K562 (cell line): Measurements from ENCODE around the gene NKD1. TPM values are rescaled to one million over a fixed set of nuclear protein-coding genes. Genes with fewer than 3 reads are reported as not detected.

ENCODE experiments used
- ATAC-seq: fragments of 200-7000 bp; cut with Tn5 transposase; 3 replicates; pipeline ENCODE4 v1.9.1; 2020; ENCODE audit warnings: moderate library complexity
- BruUV-seq: library from RNA; stranded (reverse); fragments of 400-500 nt; replicated peaks from 2 replicates; lab custom pipeline; 2021; lab: Mats Ljungman, UMichigan
- CTCF ChIA-PET: fragments of 300-600 bp; formaldehyde crosslinking; extraction: SDS; loops from one replicate; lab custom pipeline; 2021; ENCODE audit warnings: low intra/inter-chr PET ratio; lab: Yijun Ruan, JAX
- POLR2A ChIA-PET: fragments of 300-600, 350-650 bp; sonication (Branson Sonifier 250); formaldehyde crosslinking; extraction: SDS; loops from one replicate; lab custom pipeline; 2021; ENCODE audit warnings: antibody characterized with exemption, inconsistent platforms; lab: Yijun Ruan, JAX
- DNase-seq, 4 experiments: peaks; one replicate each; pipeline versions ENCODE4 v3.0.0 to v3.0.0-alpha.2; 2011 to 2018; ENCODE audit warnings: low spot score in 3 of 4, mixed read lengths in 3 of 4; ENCODE audit errors: extremely low read depth in 1 of 4
- FAIRE-seq: peaks from 2 replicates; lab custom pipeline; 2011; peaks lifted over from hg19 to GRCh38; lab: Jason Lieb, UNC
- H2AFZ ChIP-seq: 2 replicates; pipeline ENCODE4 v1.6.0; 2011; ENCODE audit warnings: low read depth, low read length, control low read depth, inconsistent platforms
- H3K27ac ChIP-seq: fragments of 200-600 bp; 3 replicates; pipeline ENCODE4 v1.8.0; 2011; ENCODE audit warnings: low read depth, mild to moderate bottlenecking, control low read depth, inconsistent platforms, low read length, moderate library complexity, mixed read lengths; ENCODE audit errors: extremely low read depth
- H3K27me3 ChIP-seq, 2 experiments: fragments of 300-600 bp in 1 of 2; 2 replicates in 1 of 2; 3 replicates in 1 of 2; pipeline versions ENCODE4 v1.6.0 to v1.8.0; 2011; ENCODE audit warnings: inconsistent platforms in 2 of 2, low read length in 2 of 2, mild to moderate bottlenecking in 1 of 2, mixed read lengths in 1 of 2, moderate library complexity in 1 of 2; ENCODE audit not compliant: control insufficient read depth in 2 of 2, insufficient read depth in 2 of 2
- H3K36me3 ChIP-seq: fragments of 300-600 bp; 3 replicates; pipeline ENCODE4 v1.8.0; 2011; ENCODE audit warnings: mild to moderate bottlenecking, low read length, inconsistent platforms; ENCODE audit not compliant: control insufficient read depth, insufficient read depth
- H3K4me1 ChIP-seq, 2 experiments: fragments of 200-600 bp in 1 of 2; replicated peaks in 1 of 2; 2 replicates in 1 of 2; 3 replicates in 1 of 2; pipeline versions ENCODE4 v1.5.1 to v1.8.0; 2011; ENCODE audit warnings: inconsistent platforms in 2 of 2, low read length in 2 of 2, mild to moderate bottlenecking in 1 of 2, mixed read lengths in 1 of 2, moderate library complexity in 1 of 2; ENCODE audit not compliant: control insufficient read depth in 2 of 2, insufficient read depth in 2 of 2
- H3K4me2 ChIP-seq: 2 replicates; pipeline ENCODE4 v1.6.1; 2011; ENCODE audit warnings: low read length, control low read depth, inconsistent platforms, mixed read lengths; ENCODE audit not compliant: insufficient read depth
- H3K4me3 ChIP-seq: fragments of 200-600 bp; sonication (generic), shearing (Covaris generic); 2 replicates; pipeline ENCODE4 v1.5.1; 2016; ENCODE audit warnings: control low read depth, inconsistent platforms
- H3K79me2 ChIP-seq: fragments of 200-600 bp; 3 replicates; pipeline ENCODE4 v1.8.0; 2011; ENCODE audit warnings: low read length, inconsistent platforms; ENCODE audit not compliant: control insufficient read depth, insufficient read depth
- H3K9ac ChIP-seq, 2 experiments: 2 replicates each; pipeline versions ENCODE4 v1.6.0 to v1.6.1; 2011; ENCODE audit warnings: low read depth in 2 of 2, low read length in 2 of 2, control low read depth in 1 of 2, inconsistent platforms in 1 of 2, mild to moderate bottlenecking in 1 of 2, mixed read lengths in 1 of 2; ENCODE audit not compliant: insufficient read depth in 1 of 2
- H3K9me1 ChIP-seq: one replicate; pipeline ENCODE4 v1.6.0; 2011; ENCODE audit warnings: inconsistent platforms, mild to moderate bottlenecking, low read length, moderate library complexity; ENCODE audit not compliant: control insufficient read depth, insufficient read depth
- H3K9me3 ChIP-seq: replicated peaks from 2 replicates; pipeline ENCODE4 v1.5.1; 2011; ENCODE audit warnings: low read depth, low read length, inconsistent platforms; ENCODE audit not compliant: control insufficient read depth, insufficient read depth
- H4K20me1 ChIP-seq: replicated peaks from 2 replicates; pipeline ENCODE4 v1.6.1; 2011; ENCODE audit warnings: low read length, inconsistent platforms, mixed read lengths; ENCODE audit not compliant: control insufficient read depth, insufficient read depth
- CCNT2 ChIP-seq: IDR thresholded peaks from 2 replicates; pipeline ENCODE4 v1.6.1; 2011; ENCODE audit warnings: borderline replicate concordance, low read depth, mild to moderate bottlenecking, moderate library complexity, mixed read lengths, low read length; ENCODE audit not compliant: insufficient read length; ENCODE audit errors: extremely low read depth
- CEBPG ChIP-seq, 3 experiments: fragments of 200-800 bp in 1 of 3; sonication (Bioruptor generic) in 1 of 3; sonication (generic) in 1 of 3; formaldehyde crosslinking in 1 of 3; IDR thresholded peaks in 2 of 3; conservative IDR thresholded peaks in 1 of 3; 2 replicates each; pipeline versions ENCODE4 v1.6.1 to v1.8.0; 2016 to 2022; ENCODE audit warnings: missing compliant biosample characterization in 2 of 3, missing genetic modification characterization in 2 of 3, mild to moderate bottlenecking in 1 of 3, missing genetic modification reagents in 1 of 3
- HDAC6 ChIP-seq: IDR thresholded peaks from 2 replicates; pipeline ENCODE4 v1.6.1; 2012; ENCODE audit warnings: low read depth, mild to moderate bottlenecking, control low read depth, inconsistent platforms, low read length, moderate library complexity
- HIVEP1 ChIP-seq: fragments of 250-450 bp; sonication (Bioruptor Pico); IDR thresholded peaks from 2 replicates; pipeline ENCODE4 v1.4.0; 2020; ENCODE audit warnings: mild to moderate bottlenecking
- HMG20B ChIP-seq: fragments of 250-450 bp; sonication (Bioruptor Pico); IDR thresholded peaks from 2 replicates; pipeline ENCODE4 v1.5.0; 2021; ENCODE audit warnings: mild to moderate bottlenecking
- NELFE ChIP-seq: IDR thresholded peaks from 2 replicates; pipeline ENCODE4 v1.6.1; 2011; ENCODE audit warnings: mild to moderate bottlenecking; ENCODE audit not compliant: insufficient read depth, insufficient read length
- SMARCE1 ChIP-seq: fragments of 450-650 bp; IDR thresholded peaks from 2 replicates; pipeline ENCODE4 v1.7.1; 2016; ENCODE audit warnings: mild to moderate bottlenecking
- ZNF239 ChIP-seq: fragments of 250-450 bp; sonication (Bioruptor Pico); IDR thresholded peaks from 2 replicates; pipeline ENCODE4 v1.4.0; 2020; ENCODE audit warnings: mild to moderate bottlenecking
- ZNF431 ChIP-seq: sonication (generic); formaldehyde crosslinking; IDR thresholded peaks from 2 replicates; pipeline ENCODE4 v1.8.0; 2022; ENCODE audit warnings: mild to moderate bottlenecking, missing genetic modification reagents
- ZNF444 ChIP-seq: fragments of 250-450 bp; sonication (Bioruptor Pico); IDR thresholded peaks from 2 replicates; pipeline ENCODE4 v1.4.0; 2020; ENCODE audit warnings: mild to moderate bottlenecking, moderate library complexity
- ZNF644 ChIP-seq: fragments of 200-800 bp; sonication (Bioruptor generic); IDR thresholded peaks from 2 replicates; pipeline ENCODE4 v1.6.1; 2016; ENCODE audit warnings: low read depth, missing genetic modification characterization, missing compliant biosample characterization
- WGBS: fragments of 100-300 bp; shearing (Covaris generic); methylation state at CpG from one replicate; pipeline ENCODE4 v1.1.6; 2016; ENCODE audit warnings: low coverage, mixed read lengths; ENCODE audit not compliant: insufficient coverage; ENCODE audit errors: missing lambda C conversion rate; 5-methylcytosine and 5-hydroxymethylcytosine counted together
- in situ Hi-C: fragments of 300-500 bp; cut with MboI; formaldehyde crosslinking; loops from 4 replicates; pipeline ENCODE4 v1.15.0; 2018; ENCODE audit warnings: inconsistent platforms, mixed read lengths
- intact Hi-C: fragments of 100-400 bp; cut with micrococcal nuclease; formaldehyde crosslinking; loops from 2 replicates; pipeline ENCODE4 v1.14.2; 2022
- polyA plus RNA-seq, 8 experiments: library from polyadenylated mRNA; depleted of rRNA in 4 of 8; stranded (reverse) in 5 of 8; unstranded in 3 of 8; fragments of >200 nt; fragmentation: Nextera tagmentation in 2 of 8; fragmentation: Illumina TruSeq in 1 of 8; extraction: Ambion mirVana in 2 of 8; extraction: Trizol in 1 of 8; gene quantifications; 2 replicates each; pipeline versions ENCODE4 v1.2.1 to v1.2.3, GENCODE V29; 2011 to 2014; ENCODE audit warnings: inconsistent platforms in 1 of 8, missing spikeins in 1 of 8
- total RNA-seq, 7 experiments: library from RNA; depleted of rRNA in 6 of 7; stranded (reverse); fragments of >200 nt in 6 of 7; fragmentation: Illumina TruSeq in 2 of 7; extraction: Trizol in 2 of 7; gene quantifications; 2 replicates each; pipeline versions ENCODE4 v1.2.1 to v1.2.3, GENCODE V29; 2011 to 2021; ENCODE audit warnings: low replicate concordance in 1 of 7
- TF ChIP-seq, protein P1 (sequence below): fragments of 250-450 bp; sonication (Bioruptor Pico); IDR thresholded peaks from 2 replicates; pipeline ENCODE4 v1.9.0; 2021; ENCODE audit warnings: mild to moderate bottlenecking
- TF ChIP-seq, protein P2 (sequence below): fragments of 250-450 bp; sonication (Bioruptor Pico); IDR thresholded peaks from 2 replicates; pipeline ENCODE4 v1.5.0; 2021
- TF ChIP-seq, protein P3 (sequence below): fragments of 250-450 bp; sonication (Bioruptor Pico); IDR thresholded peaks from 2 replicates; pipeline ENCODE4 v1.8.0; 2022; ENCODE audit warnings: moderate library complexity, mild to moderate bottlenecking, inconsistent platforms
- TF ChIP-seq, protein P4 (sequence below), 3 experiments: IDR thresholded peaks in 2 of 3; conservative IDR thresholded peaks in 1 of 3; 2 replicates each; pipeline ENCODE4 v1.5.1; 2011 to 2012; ENCODE audit warnings: low read length in 3 of 3, mild to moderate bottlenecking in 3 of 3, control low read depth in 2 of 3, improper control_type of control experiment in 1 of 3, inconsistent platforms in 1 of 3, low read depth in 1 of 3, mixed read lengths in 1 of 3, moderate library complexity in 1 of 3; ENCODE audit not compliant: insufficient read depth in 2 of 3
- TF ChIP-seq, protein P5 (sequence below): fragments of 250-450 bp; sonication (Bioruptor Pico); IDR thresholded peaks from 2 replicates; pipeline ENCODE4 v1.5.0; 2020; ENCODE audit warnings: mild to moderate bottlenecking

Gene NKD1
- total and polyA plus RNA-seq, 9 of the 15 experiments (the other 6 are each of a cell fraction or from before 2014, with no cell fraction given): under 0.01 to 0.24 (median 0.04) TPM; not detected in 2

DNA sequence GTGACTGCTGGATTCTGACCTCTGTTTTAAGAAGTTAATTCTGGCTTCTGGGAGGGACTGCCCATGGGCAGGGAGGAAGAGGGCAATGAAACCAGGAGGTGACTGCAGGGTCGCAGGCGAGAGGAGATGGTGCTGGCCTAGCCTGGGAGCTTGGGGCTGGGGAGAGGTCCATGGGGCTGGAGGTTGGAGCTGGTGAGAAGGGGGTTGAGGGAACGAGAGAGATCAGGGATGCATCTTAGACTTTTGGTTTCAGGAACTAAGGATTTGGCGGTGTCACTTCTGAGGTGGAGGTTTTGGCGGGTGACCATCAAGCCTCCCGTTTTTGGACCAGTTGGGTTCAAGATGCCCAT, 64.6 kb downstream of the NKD1 start:
- Histone ChIP-seq H3K4me1 (peaks cover 0 to 9% of the 10 kb centered on the region in 2 experiments; a peak in 1 of 5 replicates), H3K4me3 (no peak overlapping the region), H2AFZ (no peak overlapping the region), H3K9ac (no peak overlapping the region), H3K79me2 (no peaks in the 10 kb centered on the region), H3K9me1 (no peaks in the 10 kb centered on the region), H3K4me2 (no peak overlapping the region), H3K27me3 (peaks cover 28 to 55% of the 10 kb centered on the region in 2 experiments; a peak in 4 of 5 replicates), H3K9me3 (no peaks in the 10 kb centered on the region), H3K27ac (no peak overlapping the region), H3K36me3 (no peaks in the 10 kb centered on the region), H4K20me1 (peaks cover 17% of the 10 kb centered on the region; the same call in 1 of the 2 replicates)
- ATAC-seq (no peak), FAIRE-seq (no peak), DNase-seq (no peak)
- intact Hi-C loops: no loop called here
- no TSS peak for BruUV-seq
- ChIA-PET POLR2A (interaction anchor here (1.1 kb wide), 1 partner anchor 8 kb away, joined by 4 read pairs; no protein-coding TSS in a partner anchor), CTCF (no interaction called here)
- in situ Hi-C loops: no loop called here
- TF ChIP-seq, protein P1, sequence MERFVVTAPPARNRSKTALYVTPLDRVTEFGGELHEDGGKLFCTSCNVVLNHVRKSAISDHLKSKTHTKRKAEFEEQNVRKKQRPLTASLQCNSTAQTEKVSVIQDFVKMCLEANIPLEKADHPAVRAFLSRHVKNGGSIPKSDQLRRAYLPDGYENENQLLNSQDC (CRISPR knock-in tag): no peak
- TF ChIP-seq, protein P2, sequence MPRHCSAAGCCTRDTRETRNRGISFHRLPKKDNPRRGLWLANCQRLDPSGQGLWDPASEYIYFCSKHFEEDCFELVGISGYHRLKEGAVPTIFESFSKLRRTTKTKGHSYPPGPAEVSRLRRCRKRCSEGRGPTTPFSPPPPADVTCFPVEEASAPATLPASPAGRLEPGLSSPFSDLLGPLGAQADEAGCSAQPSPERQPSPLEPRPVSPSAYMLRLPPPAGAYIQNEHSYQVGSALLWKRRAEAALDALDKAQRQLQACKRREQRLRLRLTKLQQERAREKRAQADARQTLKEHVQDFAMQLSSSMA (CRISPR knock-in tag): no peak
- no peak for TF ChIP-seq ZNF644
- no peak for TF ChIP-seq HIVEP1 (CRISPR knock-in tag)
- TF ChIP-seq HDAC6: no peak
- no peak for TF ChIP-seq CCNT2
- TF ChIP-seq ZNF431 (CRISPR knock-in tag): no peak
- TF ChIP-seq CEBPG (CRISPR knock-in tag; IDR thresholded peaks at IDR 0.05): no peak
- TF ChIP-seq CEBPG (tag; conservative IDR thresholded peaks at IDR 0.05 in 1 of 2, IDR thresholded peaks at IDR 0.05 in 1 of 2): no peak
- TF ChIP-seq, protein P3, sequence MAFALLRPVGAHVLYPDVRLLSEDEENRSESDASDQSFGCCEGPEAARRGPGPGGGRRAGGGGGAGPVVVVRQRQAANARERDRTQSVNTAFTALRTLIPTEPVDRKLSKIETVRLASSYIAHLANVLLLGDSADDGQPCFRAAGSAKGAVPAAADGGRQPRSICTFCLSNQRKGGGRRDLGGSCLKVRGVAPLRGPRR (CRISPR knock-in tag): no peak
- TF ChIP-seq SMARCE1: no peak
- TF ChIP-seq, protein P4, sequence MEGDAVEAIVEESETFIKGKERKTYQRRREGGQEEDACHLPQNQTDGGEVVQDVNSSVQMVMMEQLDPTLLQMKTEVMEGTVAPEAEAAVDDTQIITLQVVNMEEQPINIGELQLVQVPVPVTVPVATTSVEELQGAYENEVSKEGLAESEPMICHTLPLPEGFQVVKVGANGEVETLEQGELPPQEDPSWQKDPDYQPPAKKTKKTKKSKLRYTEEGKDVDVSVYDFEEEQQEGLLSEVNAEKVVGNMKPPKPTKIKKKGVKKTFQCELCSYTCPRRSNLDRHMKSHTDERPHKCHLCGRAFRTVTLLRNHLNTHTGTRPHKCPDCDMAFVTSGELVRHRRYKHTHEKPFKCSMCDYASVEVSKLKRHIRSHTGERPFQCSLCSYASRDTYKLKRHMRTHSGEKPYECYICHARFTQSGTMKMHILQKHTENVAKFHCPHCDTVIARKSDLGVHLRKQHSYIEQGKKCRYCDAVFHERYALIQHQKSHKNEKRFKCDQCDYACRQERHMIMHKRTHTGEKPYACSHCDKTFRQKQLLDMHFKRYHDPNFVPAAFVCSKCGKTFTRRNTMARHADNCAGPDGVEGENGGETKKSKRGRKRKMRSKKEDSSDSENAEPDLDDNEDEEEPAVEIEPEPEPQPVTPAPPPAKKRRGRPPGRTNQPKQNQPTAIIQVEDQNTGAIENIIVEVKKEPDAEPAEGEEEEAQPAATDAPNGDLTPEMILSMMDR (IDR thresholded peaks at IDR 0.05 in 2 of 3, conservative IDR thresholded peaks at IDR 0.05 in 1 of 3; ENCODE audit: insufficient read depth in 2 of 3, low read depth in 1 of 3, low read length in 3 of 3): no peak
- no peak for TF ChIP-seq HMG20B (CRISPR knock-in tag)
- no peak for TF ChIP-seq NELFE
- TF ChIP-seq ZNF444 (CRISPR knock-in tag): no peak
- TF ChIP-seq, protein P5, sequence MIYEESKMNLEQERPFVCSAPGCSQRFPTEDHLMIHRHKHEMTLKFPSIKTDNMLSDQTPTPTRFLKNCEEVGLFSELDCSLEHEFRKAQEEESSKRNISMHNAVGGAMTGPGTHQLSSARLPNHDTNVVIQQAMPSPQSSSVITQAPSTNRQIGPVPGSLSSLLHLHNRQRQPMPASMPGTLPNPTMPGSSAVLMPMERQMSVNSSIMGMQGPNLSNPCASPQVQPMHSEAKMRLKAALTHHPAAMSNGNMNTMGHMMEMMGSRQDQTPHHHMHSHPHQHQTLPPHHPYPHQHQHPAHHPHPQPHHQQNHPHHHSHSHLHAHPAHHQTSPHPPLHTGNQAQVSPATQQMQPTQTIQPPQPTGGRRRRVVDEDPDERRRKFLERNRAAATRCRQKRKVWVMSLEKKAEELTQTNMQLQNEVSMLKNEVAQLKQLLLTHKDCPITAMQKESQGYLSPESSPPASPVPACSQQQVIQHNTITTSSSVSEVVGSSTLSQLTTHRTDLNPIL (CRISPR knock-in tag): no peak
- TF ChIP-seq ZNF239 (CRISPR knock-in tag): no peak
- WGBS: 1% methylated on average over 6 of the region's 6 CpGs
